Testis (tissue), 2 donors: ENCODE results near the gene ZDHHC8.

ENCODE experiments used
- CTCF ChIP-seq, 3 experiments: fragments of 450-650 bp in 2 of 3; fragments of 200-600 bp in 1 of 3; sonication (generic) in 1 of 3; IDR thresholded peaks; one replicate each; pipeline ENCODE4 v1.5.1; 2016 to 2019; ENCODE audit warnings: antibody characterized with exemption in 3 of 3, mild to moderate bottlenecking in 2 of 3, moderate library complexity in 1 of 3
- POLR2A ChIP-seq: fragments of 450-650 bp; IDR thresholded peaks from one replicate; pipeline ENCODE4 v1.6.1; 2017; ENCODE audit warnings: antibody characterized with exemption, mild to moderate bottlenecking, moderate library complexity

DNA sequence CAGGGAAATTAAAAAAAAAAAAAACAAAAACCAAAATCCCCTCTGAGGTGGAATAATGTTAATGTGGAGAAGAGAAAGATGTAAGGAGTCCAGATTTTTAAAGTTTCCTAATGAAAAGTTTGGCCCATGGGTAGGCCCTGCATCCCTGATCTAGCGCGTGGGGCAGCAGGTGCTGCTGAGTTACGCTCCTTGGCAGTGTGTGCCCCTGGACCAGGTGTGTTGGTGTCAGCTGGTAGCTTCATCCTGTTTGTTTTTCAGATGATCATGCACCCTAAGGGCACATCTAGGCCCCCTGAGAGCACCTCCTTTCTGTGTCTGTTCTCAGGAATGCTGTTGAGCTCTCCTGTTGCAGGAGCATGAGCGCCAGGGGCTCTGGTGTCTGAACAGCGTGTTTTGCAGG, 44.8 kb upstream of the ZDHHC8 start:
- no peak for TF ChIP-seq POLR2A
- TF ChIP-seq CTCF (IDR thresholded peaks at IDR 0.05), result no peak
